ENCODE results near the gene FAU. TPM values are rescaled to one million over a fixed set of nuclear protein-coding genes. Genes with fewer than 3 reads are reported as not detected.

The FAU gene
- total and polyA plus RNA-seq, 2 of the 13 experiments (the other 11 are each of a cell fraction or from before 2014, with no cell fraction given): 374 to 869 TPM

GRCh38 chr11:65150509-65151299 lies 28.8 kb upstream of the FAU start:
- H3K9me3 ChIP-seq (ENCODE audit: low read length): peaks cover 5% of the 10 kb centered on the region; the same call in 1 of the 2 replicates
- no peaks in the 10 kb centered on the region for H3K79me2 ChIP-seq (ENCODE audit: insufficient read depth, low read length)
- ChIA-PET CTCF (ENCODE audit: low intra/inter-chr PET ratio, low total read pairs) (no interaction called here), POLR2A (interaction anchor here (3.0 kb wide), 1 partner anchor 16 kb away, joined by 12 read pairs; the partner anchor contains the start of gene SYVN1)
- FAIRE-seq: no peak
- peak; percentile 40 for DNase-seq (ENCODE audit: low spot score)
- H4K20me1 ChIP-seq (ENCODE audit: insufficient read depth, low read length): no peaks in the 10 kb centered on the region
- intact Hi-C loops (cut with micrococcal nuclease; ENCODE audit: unreplicated experiment) (no loop called here), in situ Hi-C loops (cut with HindIII; ENCODE audit: extremely low pct_ligation_motif_present, low pct_unique_long_range_greater_than_20kb) (no loop called here)
- WGBS (ENCODE audit: low lambda C conversion rate): 34% methylated on average over 11 of the region's 12 CpGs
- peak overlapping the region; percentile 85 for H3K4me2 ChIP-seq (ENCODE audit: low read depth, low read length)
- peak overlapping the region; percentile 15 to 59 (median 36); a peak in 4 of 6 replicates for H3K4me3 ChIP-seq (replicated peaks in 1 of 3; ENCODE audit: insufficient read depth in 1 of 3, low read depth in 2 of 3, low read length in 3 of 3)
- BruUV-seq (replicated peaks): no TSS peak
- ATAC-seq: peak; percentile 86
- no peaks in the 10 kb centered on the region for H3K27me3 ChIP-seq (ENCODE audit: control insufficient read depth in 1 of 2, insufficient read depth in 2 of 2, low read length in 2 of 2)
- H3K36me3 ChIP-seq (replicated peaks in 1 of 2; ENCODE audit: control insufficient read depth in 1 of 2, insufficient read depth in 2 of 2, low read length in 2 of 2): no peaks in the 10 kb centered on the region
- H3K9ac ChIP-seq (ENCODE audit: insufficient read depth, low read depth, low read length): 0 out of 2 replicates have a peak overlapping the region, but pooled peaks have one; percentile 23
- peaks cover 43% of the 10 kb centered on the region for H3K4me1 ChIP-seq (ENCODE audit: insufficient read depth, low read length)
- peak overlapping the region; percentile 32 for H2AFZ ChIP-seq (ENCODE audit: low read length)
- H3K27ac ChIP-seq (ENCODE audit: extremely low read length, insufficient read depth, low read length): no peak overlapping the region
- TF ChIP-seq RXRB (CRISPR knock-in tag; IDR thresholded peaks at IDR 0.05; ENCODE audit: borderline replicate concordance): 0 out of 2 replicates have a peak, but pooled peaks have one; percentile 18
- TF ChIP-seq, protein P1, sequence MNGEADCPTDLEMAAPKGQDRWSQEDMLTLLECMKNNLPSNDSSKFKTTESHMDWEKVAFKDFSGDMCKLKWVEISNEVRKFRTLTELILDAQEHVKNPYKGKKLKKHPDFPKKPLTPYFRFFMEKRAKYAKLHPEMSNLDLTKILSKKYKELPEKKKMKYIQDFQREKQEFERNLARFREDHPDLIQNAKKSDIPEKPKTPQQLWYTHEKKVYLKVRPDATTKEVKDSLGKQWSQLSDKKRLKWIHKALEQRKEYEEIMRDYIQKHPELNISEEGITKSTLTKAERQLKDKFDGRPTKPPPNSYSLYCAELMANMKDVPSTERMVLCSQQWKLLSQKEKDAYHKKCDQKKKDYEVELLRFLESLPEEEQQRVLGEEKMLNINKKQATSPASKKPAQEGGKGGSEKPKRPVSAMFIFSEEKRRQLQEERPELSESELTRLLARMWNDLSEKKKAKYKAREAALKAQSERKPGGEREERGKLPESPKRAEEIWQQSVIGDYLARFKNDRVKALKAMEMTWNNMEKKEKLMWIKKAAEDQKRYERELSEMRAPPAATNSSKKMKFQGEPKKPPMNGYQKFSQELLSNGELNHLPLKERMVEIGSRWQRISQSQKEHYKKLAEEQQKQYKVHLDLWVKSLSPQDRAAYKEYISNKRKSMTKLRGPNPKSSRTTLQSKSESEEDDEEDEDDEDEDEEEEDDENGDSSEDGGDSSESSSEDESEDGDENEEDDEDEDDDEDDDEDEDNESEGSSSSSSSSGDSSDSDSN (CRISPR knock-in tag; IDR thresholded peaks at IDR 0.05): peak; percentile 41; the same call in 1 of the 2 replicates
- TF ChIP-seq ZNF687 (CRISPR knock-in tag; IDR thresholded peaks at IDR 0.05): peak; percentile 43
- TF ChIP-seq ZC3H4 (CRISPR knock-in tag; IDR thresholded peaks at IDR 0.05; ENCODE audit: borderline replicate concordance): 0 out of 2 replicates have a peak, but pooled peaks have one; percentile 29
- TF ChIP-seq, protein P2, sequence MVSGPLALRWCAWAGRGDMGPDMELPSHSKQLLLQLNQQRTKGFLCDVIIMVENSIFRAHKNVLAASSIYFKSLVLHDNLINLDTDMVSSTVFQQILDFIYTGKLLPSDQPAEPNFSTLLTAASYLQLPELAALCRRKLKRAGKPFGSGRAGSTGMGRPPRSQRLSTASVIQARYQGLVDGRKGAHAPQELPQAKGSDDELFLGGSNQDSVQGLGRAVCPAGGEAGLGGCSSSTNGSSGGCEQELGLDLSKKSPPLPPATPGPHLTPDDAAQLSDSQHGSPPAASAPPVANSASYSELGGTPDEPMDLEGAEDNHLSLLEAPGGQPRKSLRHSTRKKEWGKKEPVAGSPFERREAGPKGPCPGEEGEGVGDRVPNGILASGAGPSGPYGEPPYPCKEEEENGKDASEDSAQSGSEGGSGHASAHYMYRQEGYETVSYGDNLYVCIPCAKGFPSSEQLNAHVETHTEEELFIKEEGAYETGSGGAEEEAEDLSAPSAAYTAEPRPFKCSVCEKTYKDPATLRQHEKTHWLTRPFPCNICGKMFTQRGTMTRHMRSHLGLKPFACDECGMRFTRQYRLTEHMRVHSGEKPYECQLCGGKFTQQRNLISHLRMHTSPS (CRISPR knock-in tag; IDR thresholded peaks at IDR 0.05; ENCODE audit: low read depth): peak; percentile 73
- TF ChIP-seq, protein P3, sequence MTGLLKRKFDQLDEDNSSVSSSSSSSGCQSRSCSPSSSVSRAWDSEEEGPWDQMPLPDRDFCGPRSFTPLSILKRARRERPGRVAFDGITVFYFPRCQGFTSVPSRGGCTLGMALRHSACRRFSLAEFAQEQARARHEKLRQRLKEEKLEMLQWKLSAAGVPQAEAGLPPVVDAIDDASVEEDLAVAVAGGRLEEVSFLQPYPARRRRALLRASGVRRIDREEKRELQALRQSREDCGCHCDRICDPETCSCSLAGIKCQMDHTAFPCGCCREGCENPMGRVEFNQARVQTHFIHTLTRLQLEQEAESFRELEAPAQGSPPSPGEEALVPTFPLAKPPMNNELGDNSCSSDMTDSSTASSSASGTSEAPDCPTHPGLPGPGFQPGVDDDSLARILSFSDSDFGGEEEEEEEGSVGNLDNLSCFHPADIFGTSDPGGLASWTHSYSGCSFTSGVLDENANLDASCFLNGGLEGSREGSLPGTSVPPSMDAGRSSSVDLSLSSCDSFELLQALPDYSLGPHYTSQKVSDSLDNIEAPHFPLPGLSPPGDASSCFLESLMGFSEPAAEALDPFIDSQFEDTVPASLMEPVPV (CRISPR knock-in tag; IDR thresholded peaks at IDR 0.05): no peak
- TF ChIP-seq ZNF768 (CRISPR knock-in tag; IDR thresholded peaks at IDR 0.05): peak; percentile 22; the same call in 1 of the 2 replicates
- TF ChIP-seq KDM2A (CRISPR knock-in tag; IDR thresholded peaks at IDR 0.05; ENCODE audit: borderline replicate concordance, low read depth): no peak

Data from HepG2 (cell line).